Amygdala (tissue), 56 donors: ENCODE results near the gene ING1.
"Not testable (repeated sequence)": the region's sequence is repeated elsewhere in the genome, so short reads cannot be mapped to it uniquely, and the experiment has no call there.

Experiments used
- DNase-seq, 56 donors: peaks; one replicate each; lab custom pipeline; 2025; lab: John Stamatoyannopoulos, UW

Gene ING1

DNA sequence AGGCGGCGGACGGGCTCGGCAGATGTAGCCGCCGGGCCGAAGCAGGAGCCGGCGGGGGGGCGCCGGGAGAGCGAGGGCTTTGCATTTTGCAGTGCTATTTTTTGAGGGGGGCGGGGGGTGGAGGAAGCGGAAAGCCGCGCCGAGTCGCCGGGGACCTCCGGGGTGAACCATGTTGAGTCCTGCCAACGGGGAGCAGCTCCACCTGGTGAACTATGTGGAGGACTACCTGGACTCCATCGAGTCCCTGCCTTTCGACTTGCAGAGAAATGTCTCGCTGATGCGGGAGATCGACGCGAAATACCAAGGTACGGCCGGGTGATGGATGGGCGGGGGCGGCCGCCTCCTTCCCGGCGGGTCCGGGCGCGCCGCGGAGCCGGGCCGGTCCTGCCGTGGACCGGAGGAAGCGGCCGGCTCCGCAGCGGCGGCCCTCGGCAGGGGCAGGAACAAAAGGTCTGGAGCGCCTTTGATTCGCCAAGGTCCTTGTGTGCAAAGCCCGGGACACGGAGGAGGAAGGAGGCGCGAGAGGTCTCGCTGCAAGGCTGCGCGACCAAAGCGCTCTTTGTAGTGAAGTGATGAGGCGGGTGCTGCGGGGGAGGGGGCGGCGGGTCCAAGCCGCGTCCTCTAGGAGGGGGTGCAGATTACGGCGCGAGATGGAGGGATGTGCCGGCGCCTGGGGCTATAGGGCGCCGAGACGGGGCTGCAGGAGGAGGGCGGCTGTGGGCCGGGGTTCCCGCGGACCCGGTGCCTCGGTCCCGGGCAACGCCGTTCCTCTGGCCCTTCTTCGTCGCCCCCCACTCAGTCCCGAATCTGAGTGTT, 689 bp downstream of the ING1 start:
- peak in 48 of 56 donors; percentile 9 to 78 (median 48) for DNase-seq

DNA sequence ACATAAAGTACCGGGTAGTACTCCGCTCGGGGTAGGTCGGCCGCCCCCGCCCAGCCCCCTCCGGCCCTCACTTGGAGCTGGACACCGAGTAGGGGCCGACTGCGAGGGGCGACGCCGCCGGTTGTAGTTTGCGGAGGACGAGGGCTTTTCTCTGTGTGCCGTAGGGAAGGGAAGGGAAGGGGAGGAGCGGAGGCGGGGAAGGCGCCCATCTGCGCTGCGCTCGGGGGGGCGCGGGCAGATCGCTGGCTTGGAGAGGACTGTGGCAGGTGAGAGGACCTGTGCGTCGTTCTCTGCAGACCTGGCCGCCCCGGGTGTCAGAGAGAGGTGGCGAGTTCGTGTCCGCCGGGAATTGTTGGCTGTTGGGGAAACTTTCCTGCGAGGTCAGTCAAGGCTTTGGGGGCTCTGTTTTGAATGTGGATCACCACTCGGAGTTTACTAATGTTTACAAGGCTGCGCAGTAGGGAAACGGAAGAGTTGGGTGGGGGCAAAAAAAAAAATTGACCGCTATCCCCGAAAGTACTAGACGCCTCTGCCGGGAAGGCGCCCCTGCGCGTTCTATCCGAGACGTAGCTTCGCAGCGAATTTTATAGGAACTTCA, 1.4 kb downstream of the ING1 start:
- peak in 42 of 56 donors; percentile 18 to 80 (median 59) for DNase-seq

DNA sequence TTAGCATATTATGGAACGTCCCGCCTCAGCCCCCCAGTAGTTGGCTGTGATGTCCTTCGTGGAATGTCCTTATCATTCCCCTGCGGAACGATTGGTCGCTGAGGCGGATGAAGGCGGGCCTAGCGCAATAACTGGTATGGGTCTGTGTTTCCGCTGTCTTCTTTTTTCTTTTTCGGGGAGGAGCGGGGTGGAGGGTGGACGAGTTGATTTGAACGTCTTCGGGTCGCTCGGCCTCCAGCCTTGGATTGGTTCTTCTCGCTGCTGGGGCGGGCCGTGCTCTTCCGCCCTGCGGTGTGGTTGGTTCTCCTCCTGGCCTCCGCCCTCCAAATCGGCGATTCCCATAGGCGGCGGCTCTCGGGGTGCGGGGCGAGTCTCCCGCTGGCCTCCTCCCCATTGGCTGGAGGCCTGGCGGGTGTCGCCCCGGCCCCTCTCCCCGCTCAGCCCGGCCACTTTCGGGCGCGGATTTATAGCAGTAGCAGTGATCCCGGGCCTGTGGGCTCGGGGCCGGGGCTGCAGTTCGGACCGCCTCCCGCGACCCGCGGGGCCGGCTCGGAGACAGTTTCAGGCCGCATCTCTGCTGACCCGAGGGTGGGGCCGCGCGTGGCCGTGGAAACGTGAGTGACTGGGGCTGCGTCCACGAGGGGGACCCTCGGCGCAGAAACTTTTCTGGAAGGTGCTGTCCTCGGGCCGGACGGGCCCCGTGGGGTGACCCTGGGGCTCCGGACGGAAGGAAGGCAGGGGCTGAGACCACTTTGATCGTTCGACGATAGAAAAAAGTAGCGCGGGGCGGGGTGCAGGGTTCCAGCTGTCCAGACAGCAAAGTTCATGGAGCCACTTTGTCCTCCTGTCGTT, 2.1 kb downstream of the ING1 start:
- DNase-seq = peak; percentile 62 to 100 (median 99)

DNA sequence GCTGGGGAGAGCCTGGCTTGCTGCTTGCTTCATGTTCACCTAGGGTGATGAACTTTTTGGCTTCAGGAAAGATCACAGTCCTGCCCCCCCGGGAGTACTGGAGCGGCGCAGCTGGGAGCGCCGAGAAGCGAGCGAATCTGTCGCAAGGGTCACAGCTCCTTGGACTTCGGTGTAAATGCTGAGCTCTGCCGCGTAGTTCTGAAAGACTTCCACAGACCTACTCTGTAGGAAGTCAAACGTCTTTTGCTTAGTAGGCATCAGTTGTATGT, 2.7 kb downstream of the ING1 start:
- peak in 4 of 56 donors; percentile 27 to 65 (median 32) for DNase-seq

DNA sequence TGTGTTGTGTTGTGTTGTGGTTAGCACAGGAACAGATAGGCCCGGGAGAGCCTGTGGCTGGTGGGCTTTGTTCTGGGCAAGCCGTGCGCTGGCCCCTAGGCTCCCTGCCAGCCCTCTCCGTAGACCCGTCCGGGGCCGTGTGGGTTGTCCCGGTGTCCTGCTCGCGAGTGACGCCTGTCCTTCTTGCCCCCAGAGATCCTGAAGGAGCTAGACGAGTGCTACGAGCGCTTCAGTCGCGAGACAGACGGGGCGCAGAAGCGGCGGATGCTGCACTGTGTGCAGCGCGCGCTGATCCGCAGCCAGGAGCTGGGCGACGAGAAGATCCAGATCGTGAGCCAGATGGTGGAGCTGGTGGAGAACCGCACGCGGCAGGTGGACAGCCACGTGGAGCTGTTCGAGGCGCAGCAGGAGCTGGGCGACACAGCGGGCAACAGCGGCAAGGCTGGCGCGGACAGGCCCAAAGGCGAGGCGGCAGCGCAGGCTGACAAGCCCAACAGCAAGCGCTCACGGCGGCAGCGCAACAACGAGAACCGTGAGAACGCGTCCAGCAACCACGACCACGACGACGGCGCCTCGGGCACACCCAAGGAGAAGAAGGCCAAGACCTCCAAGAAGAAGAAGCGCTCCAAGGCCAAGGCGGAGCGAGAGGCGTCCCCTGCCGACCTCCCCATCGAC, 5.7 kb downstream of the ING1 start:
- no peak for DNase-seq

DNA sequence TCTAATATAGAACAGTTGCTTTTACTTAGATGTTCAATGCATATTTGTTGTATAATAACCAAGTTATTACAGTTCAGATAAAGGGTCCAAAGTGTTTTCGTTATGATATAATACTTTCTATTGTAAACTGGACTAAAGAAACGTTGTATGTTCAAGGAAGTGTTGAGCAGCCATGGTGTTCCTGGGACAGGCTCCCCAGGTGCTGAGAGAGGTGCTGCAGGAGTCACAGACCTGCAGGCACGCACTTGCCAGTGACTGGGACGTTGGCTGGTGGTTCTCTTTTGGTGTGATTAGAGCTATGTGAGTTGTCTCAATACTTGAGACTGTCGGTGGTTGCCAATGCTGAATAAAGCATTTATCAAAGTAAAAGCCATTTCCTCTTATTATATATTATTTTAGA, 9.5 kb downstream of the ING1 start:
- DNase-seq = no peak

DNA sequence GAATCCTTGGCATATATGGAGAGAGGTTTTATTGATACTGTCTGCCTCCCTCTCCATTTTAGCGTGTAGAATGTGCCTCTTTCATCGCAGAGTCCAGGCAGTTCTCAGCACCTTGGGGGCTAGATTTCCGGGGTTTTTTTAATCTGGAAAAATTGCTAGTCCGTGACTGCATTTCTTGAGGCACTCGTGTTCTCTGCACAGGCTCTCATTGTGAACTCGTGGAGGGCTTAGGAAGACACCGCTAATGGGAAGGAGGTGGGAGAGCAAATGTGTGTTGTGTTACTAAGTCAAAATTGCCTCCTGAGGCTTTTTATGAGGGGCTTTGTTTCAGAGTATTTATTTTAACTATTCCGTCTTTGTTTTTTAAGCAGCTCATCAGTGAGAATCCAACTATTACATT, 10.1 kb downstream of the ING1 start:
- DNase-seq = no peak

DNA sequence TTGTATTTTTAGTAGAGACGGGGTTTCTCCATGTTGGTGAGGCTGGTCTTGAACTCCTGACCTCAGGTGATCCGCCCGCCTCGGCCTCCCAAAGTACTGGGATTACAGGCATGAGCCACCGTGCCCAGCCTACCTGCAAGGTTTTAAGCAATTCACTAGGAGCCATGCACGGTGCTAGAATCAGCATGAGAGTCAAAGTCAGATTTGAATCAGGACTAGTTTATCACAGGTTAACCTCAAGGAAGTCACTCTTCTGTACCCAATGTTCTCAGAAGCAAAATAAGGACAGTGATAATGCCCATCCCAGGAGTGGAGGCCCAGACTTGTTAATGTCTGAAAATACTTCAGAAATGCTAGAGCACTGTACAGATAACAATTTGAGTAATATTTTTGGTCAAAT, 12.7 kb downstream of the ING1 start:
- not testable (repeated sequence) for DNase-seq

DNA sequence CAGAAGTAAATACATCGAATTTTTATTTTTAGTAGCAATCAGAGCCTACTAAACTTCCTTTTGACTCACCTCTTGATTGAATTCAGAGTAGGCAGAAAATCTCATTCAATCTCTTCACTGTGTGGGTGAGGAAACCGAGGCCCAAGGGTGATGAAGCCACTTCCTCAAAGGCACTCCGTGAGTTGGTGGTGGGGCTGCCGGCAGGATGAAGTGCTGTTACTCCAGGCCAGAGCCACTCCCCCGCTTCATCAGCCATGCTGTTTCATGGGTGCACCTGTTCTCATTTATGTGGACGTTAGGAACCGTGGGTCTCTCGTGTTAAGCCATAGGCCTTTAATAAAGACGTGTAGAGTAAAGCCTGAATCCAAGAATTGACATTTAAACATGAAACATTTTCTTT, 13.2 kb downstream of the ING1 start:
- no peak for DNase-seq

DNA sequence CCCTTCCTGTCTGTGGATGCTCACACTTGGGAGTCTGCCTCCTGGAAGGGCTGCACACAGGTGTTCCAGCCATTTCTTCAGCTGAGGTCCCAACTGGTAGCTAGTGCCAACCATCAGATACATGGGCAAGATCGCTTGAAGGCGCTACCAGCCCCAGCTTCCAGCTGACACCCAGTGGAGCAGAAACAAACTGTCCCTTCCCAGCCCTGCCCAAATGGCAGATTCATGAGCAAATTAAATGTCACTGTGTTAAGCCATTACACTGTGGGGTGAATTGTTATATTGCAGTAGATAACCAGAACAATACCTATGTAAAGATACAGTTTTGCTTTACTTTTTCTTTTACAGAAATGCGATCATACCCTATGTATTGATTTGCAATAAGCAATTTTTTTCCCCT, 17.6 kb downstream of the ING1 start:
- DNase-seq = no peak

DNA sequence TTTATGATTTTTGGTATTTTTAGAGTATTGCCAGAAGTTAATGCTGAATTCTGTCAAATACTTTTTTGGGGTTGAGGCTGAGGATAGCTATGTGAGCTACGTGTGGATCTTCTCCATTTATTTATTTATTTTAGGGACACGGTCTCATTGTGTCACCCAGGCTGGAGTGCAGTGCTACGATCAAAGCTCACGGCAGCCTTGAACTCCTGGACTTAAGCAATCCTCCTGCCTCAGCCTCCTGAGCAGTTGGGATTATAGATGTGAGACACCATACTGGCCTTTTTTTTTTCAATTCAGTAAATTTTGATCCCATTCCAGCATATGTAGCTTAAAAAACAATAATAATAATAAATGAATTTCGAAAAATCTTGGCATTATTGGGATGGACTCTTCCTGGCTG, 21.1 kb downstream of the ING1 start:
- DNase-seq = no peak

DNA sequence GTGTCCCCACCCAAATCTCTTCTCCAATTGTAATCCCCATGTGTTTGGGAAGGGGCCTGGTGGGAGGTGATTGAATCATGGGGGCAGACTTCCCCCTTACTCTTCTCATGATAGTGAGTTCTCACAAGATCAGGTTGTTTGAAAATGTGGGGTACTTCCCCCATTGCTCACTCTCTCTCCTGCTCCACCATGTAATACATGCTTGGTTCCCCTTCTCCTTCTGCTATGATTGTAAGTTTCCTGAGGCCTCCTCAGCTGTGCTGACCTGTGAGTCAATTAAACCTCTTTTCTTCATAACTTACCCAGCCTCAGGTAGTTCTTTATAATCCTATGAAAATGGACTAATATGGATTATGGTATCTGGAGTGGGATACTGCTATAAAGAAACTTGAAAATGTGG, 24.1 kb downstream of the ING1 start:
- no peak for DNase-seq

DNA sequence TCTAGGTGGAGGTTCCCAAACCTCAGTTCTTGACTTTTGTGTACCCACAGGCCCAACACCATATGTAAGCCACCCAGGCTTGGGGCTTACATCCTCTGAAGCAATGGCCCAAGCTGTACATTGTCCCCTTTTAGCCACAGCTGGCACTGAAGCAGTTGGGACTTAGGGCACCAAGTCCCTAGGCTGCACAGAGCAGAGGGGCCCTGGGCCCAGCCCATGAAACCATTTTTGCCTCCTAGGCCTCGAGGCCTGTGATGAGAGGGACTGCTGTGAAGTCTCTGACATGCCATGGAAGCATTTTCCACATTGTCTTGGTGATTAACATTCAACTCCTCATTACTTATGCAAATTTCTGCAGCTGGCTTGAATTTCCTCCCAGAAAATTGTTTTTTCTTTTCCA, 30.2 kb downstream of the ING1 start:
- DNase-seq = no peak

DNA sequence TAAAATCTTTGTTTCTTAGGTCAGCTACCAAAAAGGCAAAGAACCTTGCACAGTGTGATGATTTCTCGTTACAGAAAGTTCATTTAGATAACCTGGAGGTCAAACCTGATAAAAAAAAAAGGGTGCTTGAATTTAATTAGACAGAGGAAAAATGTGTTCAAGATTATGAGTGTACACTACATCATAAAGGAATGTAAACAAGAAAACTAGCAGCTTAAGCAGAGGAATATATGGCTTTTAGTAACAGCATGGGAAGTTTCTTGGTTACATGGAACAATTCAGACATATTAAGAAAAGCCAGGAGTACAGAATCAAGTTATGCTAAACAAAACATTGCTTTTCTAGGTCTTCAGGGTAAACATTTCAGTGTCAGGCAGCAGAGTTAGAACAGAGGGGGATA, 32.9 kb downstream of the ING1 start:
- no peak for DNase-seq

DNA sequence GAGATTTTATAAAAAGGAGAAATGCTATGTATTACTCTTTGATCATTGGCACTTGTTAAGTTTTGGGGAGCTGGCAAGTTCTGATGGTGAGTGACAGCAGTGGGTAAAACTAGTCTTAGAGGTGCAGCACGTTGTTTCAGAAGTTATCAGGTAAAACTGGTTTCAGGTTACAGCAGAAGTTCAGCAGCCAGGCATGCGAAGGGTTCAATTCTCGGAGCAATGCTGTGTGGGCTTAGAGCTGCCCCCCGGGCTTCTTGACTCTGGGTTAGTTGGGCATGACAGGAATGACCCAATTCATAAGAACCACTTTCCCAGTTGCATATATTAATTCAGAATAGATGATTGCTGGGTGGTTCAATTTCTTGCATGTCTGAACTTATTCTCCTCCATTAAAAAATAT, 34.8 kb downstream of the ING1 start:
- DNase-seq = no peak

DNA sequence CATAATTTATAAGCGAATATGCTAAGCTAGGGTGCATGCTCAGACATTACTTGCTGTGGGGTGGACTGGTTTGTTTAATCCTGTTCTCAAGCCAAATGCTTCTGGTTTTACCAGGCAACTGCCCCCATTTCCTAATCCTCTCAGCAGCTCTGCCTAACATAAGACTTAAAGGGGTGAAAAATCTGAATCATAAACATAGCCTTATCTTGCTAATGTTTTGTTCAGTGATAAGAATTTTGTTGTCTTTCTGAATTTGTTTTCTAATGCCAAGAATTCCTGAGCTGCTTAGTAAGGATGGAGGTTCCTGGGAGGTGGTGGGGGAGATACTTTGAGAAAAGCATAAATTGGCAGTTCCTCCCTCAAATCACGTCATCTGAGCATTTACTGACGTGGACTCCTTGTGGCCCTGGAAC, 42.7 kb downstream of the ING1 start:
- DNase-seq = no peak

DNA sequence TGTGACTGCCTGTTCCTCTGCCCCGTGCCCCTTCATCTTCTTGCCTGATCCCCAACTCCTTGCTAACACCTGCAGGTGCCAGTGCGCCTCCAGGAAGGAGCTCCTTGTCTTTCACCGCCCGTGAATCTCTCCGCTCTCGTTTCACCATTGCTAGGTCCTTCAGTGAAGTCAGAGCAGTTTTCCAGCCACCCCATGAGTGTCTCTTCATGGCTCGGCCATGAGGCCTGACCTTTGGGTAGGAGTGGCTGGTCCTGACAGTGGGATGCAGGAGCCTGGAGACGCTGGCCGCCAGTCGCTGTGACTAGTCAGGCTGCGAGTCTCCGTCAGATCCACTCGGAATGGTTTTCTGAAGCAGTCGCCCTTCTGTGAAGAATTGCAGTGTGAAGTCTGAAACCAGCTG, 43.8 kb downstream of the ING1 start:
- DNase-seq = no peak

DNA sequence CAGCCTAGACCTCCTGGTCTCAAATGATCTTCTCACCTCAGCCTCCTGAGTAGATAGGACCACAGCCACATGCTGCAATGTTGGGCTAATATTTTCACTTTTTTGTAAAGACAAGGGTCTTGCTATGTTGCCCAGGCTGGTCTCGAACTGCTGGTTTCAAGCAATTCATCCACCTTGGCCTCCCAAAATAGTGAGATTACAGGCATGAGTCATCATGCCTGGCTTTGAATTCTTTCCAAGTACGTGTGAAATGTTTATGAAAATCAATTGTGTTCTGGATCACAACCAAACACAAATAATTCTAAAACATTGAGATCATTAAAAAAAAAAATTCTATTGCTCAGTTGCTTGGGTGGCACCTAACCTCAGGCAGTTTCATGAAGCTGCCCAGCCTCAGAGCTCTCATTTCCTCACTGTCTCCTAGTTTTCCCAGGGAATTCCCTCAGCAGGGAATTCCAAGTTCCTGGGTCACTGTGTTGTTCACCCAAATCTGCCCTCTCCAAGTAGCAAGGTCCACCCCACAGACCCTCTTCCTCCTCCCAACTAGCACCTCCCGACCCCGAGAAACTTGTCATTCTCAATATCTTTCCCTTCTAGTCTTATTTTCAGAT, 44.8 kb downstream of the ING1 start:
- no peak for DNase-seq

DNA sequence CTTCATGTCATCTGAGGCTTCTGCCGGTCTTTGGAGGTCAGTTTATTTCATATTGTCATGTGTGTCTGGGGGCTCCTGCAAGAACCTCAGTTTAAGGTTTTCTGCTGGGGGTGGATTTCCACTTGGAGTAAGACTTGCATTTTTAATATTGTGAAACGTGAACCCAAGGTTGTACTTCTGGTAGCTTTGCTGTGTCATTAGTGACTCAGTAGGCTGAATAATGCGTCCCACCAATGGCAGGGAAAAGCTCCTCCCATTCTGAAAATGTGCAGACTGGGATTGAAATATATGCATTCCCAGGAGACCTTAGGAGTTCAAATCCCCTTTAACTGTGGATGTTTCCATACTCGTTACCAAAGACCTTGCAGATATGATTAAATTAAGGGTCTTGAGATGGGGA, 46.2 kb downstream of the ING1 start:
- no peak for DNase-seq

DNA sequence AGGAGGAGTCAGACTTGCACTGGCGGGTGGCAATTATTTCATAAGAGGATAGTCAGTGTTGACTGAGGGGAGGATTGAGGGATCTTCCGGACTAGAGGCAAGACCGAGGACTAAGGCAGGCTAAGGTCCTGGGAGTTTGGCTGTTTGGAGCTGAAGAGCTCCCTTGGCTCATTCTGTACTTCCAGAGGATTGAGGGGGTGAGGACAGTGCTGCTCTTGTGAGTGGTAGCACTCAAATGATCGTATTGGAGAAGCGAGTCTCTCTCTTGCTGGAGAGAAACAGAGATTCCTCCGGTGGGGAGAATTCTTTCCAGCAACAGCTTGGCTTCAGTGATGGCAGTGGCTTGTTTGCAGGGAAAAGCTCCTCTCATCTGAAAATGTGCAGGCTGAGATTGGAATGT, 47.1 kb downstream of the ING1 start:
- DNase-seq = no peak
